Tibial artery (tissue), 4 donors: ENCODE data around the gene PTCH1.

ENCODE experiments used
- DNase-seq, 2 donors: peaks; one replicate each; pipeline ENCODE4 v3.0.0-alpha.2; 2019
- H3K27ac ChIP-seq, 2 donors: fragments of 200-600 bp; sonication (generic) in 1 of 2; 1 replicate in 1 of 2; 2 replicates in 1 of 2; pipeline ENCODE4 v1.5.1; 2018 to 2019; ENCODE audit warnings: mild to moderate bottlenecking in 1 of 2
- H3K27me3 ChIP-seq, 2 donors: fragments of 200-600 bp; sonication (generic) in 1 of 2; one replicate each; pipeline versions ENCODE4 v1.5.1 to v1.6.0; 2016 to 2019
- H3K36me3 ChIP-seq, 3 donors: fragments of 200-600 bp; sonication (generic) in 2 of 3; one replicate each; pipeline ENCODE4 v1.5.1; 2016 to 2019; ENCODE audit warnings: mild to moderate bottlenecking in 2 of 3
- H3K4me1 ChIP-seq, 4 donors: fragments of 200-600 bp; sonication (generic) in 2 of 4; 1 replicate in 3 of 4; 2 replicates in 1 of 4; pipeline ENCODE4 v1.5.1; 2016 to 2019
- H3K4me3 ChIP-seq, 2 donors: fragments of 200-600 bp; sonication (generic) in 1 of 2; 1 replicate in 1 of 2; 2 replicates in 1 of 2; pipeline ENCODE4 v1.5.1; 2018 to 2019; ENCODE audit warnings: mild to moderate bottlenecking in 2 of 2
- H3K9me3 ChIP-seq, 3 donors: fragments of 200-600 bp; sonication (generic) in 1 of 3; one replicate each; pipeline ENCODE4 v1.5.1; 2016 to 2019
- CTCF ChIP-seq, 2 experiments: fragments of 200-600 bp in 1 of 2; fragments of 450-650 bp in 1 of 2; IDR thresholded peaks; one replicate each; pipeline ENCODE4 v1.5.1; 2017 to 2019; ENCODE audit warnings: antibody characterized with exemption in 2 of 2, mild to moderate bottlenecking in 1 of 2, moderate library complexity in 1 of 2
- intact Hi-C: fragments of 100-400 bp; cut with DNase I; formaldehyde crosslinking; loops from one replicate; pipeline ENCODE4 v1.15.0; 2023; ENCODE audit warnings: low total_unique reads

PTCH1 gene

GRCh38 chr9:95437559-95437958 lies 79.2 kb downstream of the PTCH1 start:
- no peaks in the 10 kb centered on the region for H3K36me3 ChIP-seq

GRCh38 chr9:95436416-95436815 lies 80.4 kb downstream of the PTCH1 start:
- no peaks in the 10 kb centered on the region for H3K36me3 ChIP-seq
- no peaks in the 10 kb centered on the region for H3K4me1 ChIP-seq
- intact Hi-C loops, result no loop called here
- no peaks in the 10 kb centered on the region for H3K9me3 ChIP-seq
- no peak overlapping the region for H3K27ac ChIP-seq
- H3K4me3 ChIP-seq, result no peak overlapping the region
- DNase-seq, result no peak
- TF ChIP-seq CTCF (IDR thresholded peaks at IDR 0.05), result no peak
- peaks cover 0 to 13% of the 10 kb centered on the region in 2 donors for H3K27me3 ChIP-seq

More at GRCh38 chr9:95437559-95437958, 79.2 kb downstream of the PTCH1 start:
- DNase-seq, result no peak
- Histone ChIP-seq H3K27me3 (peaks cover 0 to 5% of the 10 kb centered on the region in 2 donors), H3K27ac (no peak overlapping the region), H3K4me3 (no peak overlapping the region), H3K4me1 (no peaks in the 10 kb centered on the region), H3K9me3 (no peaks in the 10 kb centered on the region)
- intact Hi-C loops, result no loop called here
- no peak for TF ChIP-seq CTCF (IDR thresholded peaks at IDR 0.05)

- Histone ChIP-seq H3K27ac (no peak overlapping the region), H3K36me3 (no peaks in the 10 kb centered on the region), H3K27me3 (peaks cover 0 to 13% of the 10 kb centered on the region in 2 donors), H3K4me3 (no peak overlapping the region), H3K9me3 (peaks cover 0 to 4% (median 0%) of the 10 kb centered on the region in 3 donors), H3K4me1 (no peaks in the 10 kb centered on the region)
- intact Hi-C loops, result no loop called here
- DNase-seq, result no peak
- TF ChIP-seq CTCF (IDR thresholded peaks at IDR 0.05), result no peak
These were observed 81.6 kb downstream of the PTCH1 start for GRCh38 chr9:95435074-95435728.

GRCh38 chr9:95434116-95435073 lies 82.4 kb downstream of the PTCH1 start:
- Histone ChIP-seq H3K27ac (no peak overlapping the region), H3K9me3 (peaks cover 0 to 9% (median 0%) of the 10 kb centered on the region in 3 donors), H3K27me3 (peaks cover 0 to 13% of the 10 kb centered on the region in 2 donors), H3K36me3 (no peaks in the 10 kb centered on the region), H3K4me3 (no peak overlapping the region), H3K4me1 (no peaks in the 10 kb centered on the region)
- intact Hi-C loops, result no loop called here
- DNase-seq, result no peak
- no peak for TF ChIP-seq CTCF (IDR thresholded peaks at IDR 0.05)

- Histone ChIP-seq H3K27ac (no peak overlapping the region), H3K36me3 (no peaks in the 10 kb centered on the region), H3K4me1 (no peaks in the 10 kb centered on the region), H3K9me3 (peaks cover 0 to 9% (median 0%) of the 10 kb centered on the region in 3 donors), H3K27me3 (peaks cover 0 to 13% of the 10 kb centered on the region in 2 donors), H3K4me3 (no peak overlapping the region)
- intact Hi-C loops, result no loop called here
- no peak for TF ChIP-seq CTCF (IDR thresholded peaks at IDR 0.05)
- DNase-seq, result no peak
These were observed 83.5 kb downstream of the PTCH1 start for GRCh38 chr9:95433096-95433819.
